Stimulated activated CD8-positive, alpha-beta memory T cell treated with anti-CD3 and anti-CD28 coated beads, Interleukin-7, amount 100 ng/mL, for 24 hours (primary cell): ENCODE measurements around the gene SLC9A3.
"Not testable (repeated sequence)": the region's sequence is repeated elsewhere in the genome, so short reads cannot be mapped to it uniquely, and the experiment has no call there.

Experiments used
- DNase-seq: peaks from one replicate; pipeline ENCODE4 v3.0.0-alpha.2; 2020; ENCODE audit warnings: low read depth

Gene SLC9A3

GRCh38 chr5:525916-526315 is 1.7 kb upstream of the SLC9A3 start:
- no peak for DNase-seq

GRCh38 chr5:524973-525761 is 918 bp upstream of the SLC9A3 start:
- no peak for DNase-seq

DNA sequence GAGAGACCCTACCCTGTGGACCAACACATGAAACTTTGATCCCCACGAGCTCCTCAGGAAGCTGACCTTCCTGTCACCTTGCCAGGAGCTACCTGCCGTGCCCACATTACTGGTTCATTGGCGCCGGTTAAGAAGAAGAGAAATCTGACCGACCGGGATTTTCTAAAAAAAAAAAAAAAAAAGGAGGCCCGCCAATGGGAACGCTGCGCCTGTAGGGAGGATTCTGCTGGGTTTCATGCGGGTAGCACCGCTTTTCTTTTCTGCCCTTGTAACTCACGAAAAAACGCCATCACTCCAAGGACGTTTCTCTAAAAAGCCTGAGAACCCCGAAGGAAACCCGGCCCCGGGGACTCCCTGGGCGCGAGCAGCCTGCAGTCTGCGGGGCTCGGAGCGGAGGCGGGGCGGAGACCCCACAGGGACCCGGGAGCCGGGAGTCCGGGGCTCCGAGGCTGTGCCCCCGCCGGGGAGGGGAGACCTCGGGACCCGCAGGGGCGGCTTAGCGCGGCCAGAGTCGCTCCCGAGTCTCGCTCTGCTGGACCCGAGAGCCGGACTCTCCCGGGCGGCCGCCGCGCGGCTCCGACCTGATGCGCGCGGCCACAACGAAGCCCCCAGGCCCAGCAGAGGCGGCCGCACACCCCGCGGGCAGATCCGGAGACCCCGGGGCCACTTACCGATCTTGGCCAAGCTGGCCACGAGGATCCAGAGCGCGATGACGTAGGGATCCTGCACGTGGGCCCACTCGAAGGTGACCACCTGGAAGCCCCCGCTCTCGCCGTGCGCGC is 617 bp downstream of the SLC9A3 start:
- DNase-seq: no peak

GRCh38 chr5:522899-523440 is 1.3 kb downstream of the SLC9A3 start:
- no peak for DNase-seq

DNA sequence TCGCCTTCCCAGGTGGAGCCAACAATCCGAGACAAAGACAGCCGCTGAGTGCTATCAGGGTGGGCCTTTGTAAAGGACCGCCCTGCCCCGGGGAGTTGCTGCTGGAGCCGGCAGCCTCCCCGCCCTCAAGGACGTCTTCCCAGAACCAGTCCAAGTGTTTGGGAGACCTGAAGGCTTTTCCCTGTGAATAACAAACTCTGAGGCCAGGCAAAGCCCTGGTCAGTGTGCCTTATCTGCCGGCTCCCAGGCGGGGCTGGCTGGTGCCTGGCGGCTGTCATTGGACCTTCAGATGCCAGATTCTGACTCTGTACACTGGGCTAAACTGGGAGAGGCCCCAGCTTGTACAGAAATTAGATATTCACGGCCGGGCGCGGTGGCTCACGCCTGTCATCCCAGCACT is 2.1 kb downstream of the SLC9A3 start:
- DNase-seq: no peak

- no peak for DNase-seq
Measured at GRCh38 chr5:521680-522079, 2.6 kb downstream of the SLC9A3 start.

GRCh38 chr5:520850-521226 is 3.4 kb downstream of the SLC9A3 start:
- no peak for DNase-seq

DNA sequence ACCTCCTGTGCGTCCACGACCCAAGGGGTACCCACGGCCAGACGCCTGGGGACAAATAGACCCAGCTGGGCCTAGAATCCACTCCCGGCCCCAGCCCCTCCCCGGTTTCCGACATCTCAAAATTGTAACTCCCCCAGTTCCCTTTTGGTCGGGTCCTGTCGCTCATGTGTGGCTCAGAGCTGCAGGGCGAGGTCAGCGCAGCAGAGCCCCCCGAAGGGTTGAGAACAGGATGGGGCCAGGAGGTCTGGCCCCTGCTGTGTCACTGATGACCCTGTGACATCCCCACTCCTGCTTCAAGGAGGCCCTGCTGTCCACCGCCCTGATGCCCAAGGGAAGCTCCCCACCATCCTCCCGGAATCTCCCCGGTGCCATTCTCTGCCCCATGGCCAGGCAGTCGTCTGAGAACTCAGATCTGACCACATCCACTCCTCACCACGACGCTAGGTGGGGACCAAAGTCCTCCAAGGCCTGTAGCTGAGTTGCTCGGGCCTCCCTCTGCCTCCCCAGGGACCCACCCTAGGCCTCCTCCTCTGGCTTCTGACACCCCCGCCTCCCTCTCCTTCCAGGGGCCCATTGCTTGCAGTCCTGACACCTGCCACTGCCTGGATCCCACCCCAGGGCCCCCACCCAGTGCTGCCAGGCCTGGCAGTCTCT is 3.9 kb downstream of the SLC9A3 start:
- no peak for DNase-seq

DNA sequence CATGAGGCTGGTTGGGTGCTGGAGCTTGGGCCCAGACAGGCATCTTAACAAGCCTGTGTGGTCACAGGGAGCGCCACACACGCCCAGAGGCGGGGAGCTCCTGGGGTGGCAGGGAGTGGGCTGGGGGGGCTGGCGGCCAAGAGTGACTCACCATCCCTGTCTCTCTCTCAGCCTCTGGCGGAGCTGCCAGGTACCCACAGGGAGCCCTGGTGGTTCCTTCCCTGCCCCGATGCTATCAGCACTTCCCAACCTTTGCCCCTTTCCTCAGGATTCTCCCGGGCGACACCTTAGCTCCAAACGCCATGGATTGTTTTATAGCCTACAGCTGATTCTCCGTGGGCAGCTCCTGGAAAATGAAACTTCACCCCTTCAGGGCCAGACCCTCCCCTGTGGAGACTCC is 5.5 kb downstream of the SLC9A3 start:
- no peak for DNase-seq

DNA sequence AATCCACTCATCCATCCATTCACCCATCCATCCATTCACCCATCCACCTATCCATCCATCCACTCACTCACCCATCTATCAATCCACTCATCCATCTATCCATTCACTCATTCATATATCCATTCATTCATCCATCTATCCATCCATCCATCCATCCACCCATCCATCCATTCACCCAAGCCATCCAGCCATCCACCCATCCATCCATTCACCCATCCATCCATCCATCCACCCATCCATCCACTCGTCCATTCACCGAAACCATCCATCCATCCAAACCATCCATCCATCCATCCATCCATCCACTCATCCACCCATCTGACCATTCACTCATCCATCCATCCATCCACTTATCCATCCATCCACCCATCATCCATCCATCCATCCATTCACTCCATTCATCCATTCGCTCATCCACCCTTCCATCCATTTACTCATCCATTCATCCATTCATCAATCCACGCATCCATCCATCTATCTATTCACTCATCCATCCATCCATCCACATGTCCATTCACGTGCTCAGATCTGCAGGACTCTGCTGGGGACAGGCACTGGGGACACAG is 6.6 kb downstream of the SLC9A3 start:
- no peak for DNase-seq

DNA sequence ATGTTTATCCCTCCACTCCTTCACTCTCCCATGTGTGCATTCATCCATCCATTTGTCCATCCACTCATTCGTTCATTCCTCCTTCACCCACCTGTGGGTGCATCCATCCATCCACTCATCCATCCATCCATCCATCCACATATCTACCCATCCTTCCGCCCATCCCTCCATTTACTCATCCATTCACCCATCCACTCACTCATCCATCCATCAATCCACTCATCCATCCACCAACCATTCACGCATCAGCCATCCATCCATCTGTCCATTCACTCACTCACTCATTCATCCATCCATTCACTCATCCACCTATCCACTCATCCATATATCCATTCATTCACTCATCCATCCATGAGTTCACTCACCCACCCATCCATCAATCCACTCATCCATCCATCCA is 7.3 kb downstream of the SLC9A3 start:
- DNase-seq: no peak

GRCh38 chr5:516338-516925 is 7.8 kb downstream of the SLC9A3 start:
- DNase-seq: no peak

- no peak for DNase-seq
Measured at GRCh38 chr5:515273-515836, 8.9 kb downstream of the SLC9A3 start.

- no peak for DNase-seq
Measured at GRCh38 chr5:514673-515072, 9.6 kb downstream of the SLC9A3 start.

GRCh38 chr5:514101-514485 is 10.2 kb downstream of the SLC9A3 start:
- DNase-seq: no peak

DNA sequence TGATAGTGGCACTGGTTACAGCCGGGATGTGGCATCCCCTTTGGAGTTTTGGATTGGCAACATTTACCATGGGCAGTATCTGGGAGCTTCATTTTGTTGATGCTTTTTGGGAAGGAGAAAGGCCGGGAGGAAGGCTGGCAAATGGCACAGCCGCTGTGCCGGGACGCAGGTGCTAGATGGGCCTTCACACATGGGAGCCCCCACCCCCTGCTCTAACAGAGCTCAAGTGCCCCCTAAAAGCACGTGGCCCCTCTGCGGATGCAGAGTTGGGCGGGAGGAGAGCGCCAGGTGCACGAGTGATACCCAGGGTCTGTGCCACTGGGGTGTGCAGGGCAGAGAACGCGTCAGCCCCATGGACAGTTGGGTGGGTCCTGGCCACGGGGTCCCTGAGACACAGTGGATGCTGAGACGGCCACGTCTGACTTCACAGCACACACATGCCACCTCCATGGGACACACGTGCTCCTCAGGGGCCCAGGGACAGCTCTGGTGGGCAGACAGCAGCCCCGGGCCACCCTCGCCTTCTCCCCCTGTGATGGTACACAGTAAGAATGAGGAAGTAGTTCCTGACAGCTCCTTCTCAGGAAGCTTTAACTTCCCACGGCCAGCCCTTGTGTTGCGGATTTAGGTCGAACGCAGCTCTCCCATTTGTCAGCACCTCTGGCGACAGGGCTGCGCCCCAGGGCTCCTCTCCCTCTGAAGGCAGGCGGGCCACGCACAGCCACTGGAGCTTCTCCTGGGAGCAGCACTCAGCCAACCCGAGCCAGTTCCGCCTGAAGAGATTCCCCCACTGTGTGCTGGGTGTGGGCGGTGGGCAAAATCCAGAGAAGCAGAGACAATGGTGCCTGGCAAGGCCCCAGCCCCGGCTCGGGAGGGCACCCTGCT is 10.8 kb downstream of the SLC9A3 start:
- DNase-seq: no peak

GRCh38 chr5:511476-511875 is 12.8 kb downstream of the SLC9A3 start:
- DNase-seq: no peak

GRCh38 chr5:510521-510920 is 13.7 kb downstream of the SLC9A3 start:
- DNase-seq: no peak

DNA sequence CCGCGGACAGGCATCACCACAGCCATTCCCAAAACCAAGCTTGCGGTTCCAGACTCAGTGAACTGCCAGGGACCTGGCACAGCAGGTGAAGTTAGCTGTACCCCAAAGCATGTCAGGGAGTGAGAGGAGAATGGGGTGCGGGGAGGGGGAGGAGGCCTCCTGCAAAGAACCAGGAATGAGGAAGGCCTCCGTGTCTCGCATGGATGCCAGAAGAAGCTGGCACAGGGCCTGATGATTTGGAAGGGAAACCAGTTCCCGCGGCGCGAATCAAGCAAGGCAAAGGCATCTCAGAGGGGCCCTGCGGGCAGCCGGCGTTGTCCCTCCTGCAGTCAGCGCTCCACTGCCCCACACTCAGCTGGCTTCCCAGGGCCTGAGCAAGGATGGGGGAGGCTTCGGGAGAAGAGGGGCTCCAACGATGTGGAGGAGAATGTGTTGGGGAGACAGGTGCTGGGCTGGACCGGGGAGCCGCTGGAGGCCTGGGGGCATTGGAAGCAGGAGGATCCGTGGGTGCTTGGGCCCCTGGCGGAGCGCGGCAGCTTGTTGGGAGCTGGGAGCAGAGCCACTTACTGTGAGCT is 14.6 kb downstream of the SLC9A3 start:
- no peak for DNase-seq

DNA sequence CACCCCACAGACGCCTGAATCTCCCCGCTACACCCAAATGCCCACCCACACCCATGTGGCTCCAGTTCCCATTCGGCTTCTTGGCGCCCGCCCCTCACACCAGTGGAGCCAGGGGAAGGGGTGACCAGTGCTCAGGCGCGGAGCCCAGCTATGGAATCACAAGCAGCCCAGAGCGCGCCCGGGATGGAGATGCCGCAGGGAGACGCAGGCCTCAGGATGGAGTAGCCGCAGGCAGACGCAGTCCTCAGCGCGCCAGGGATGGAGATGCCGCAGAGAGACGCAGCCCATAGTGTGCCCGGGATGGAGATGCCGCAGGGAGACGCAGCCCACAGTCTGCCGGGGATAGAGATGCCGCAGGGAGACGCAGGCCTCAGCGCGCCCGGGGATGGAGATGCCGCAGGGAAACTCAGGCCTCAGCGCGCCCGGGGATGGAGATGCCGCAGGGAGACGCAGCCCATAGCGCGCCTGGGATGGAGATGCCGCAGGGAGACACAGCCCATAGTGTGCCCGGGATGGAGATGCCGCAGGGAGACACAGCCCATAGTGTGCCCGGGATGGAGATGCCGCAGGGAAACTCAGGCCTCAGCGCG is 16.2 kb downstream of the SLC9A3 start:
- not testable (repeated sequence) for DNase-seq
